ENCODE measurements around the gene NIT1. TPM values are rescaled to one million over a fixed set of nuclear protein-coding genes. Genes with fewer than 3 reads are reported as not detected.

NIT1 gene
- total RNA-seq, 2 experiments from 2014 or later, result 38.5 to 40.0 TPM

DNA sequence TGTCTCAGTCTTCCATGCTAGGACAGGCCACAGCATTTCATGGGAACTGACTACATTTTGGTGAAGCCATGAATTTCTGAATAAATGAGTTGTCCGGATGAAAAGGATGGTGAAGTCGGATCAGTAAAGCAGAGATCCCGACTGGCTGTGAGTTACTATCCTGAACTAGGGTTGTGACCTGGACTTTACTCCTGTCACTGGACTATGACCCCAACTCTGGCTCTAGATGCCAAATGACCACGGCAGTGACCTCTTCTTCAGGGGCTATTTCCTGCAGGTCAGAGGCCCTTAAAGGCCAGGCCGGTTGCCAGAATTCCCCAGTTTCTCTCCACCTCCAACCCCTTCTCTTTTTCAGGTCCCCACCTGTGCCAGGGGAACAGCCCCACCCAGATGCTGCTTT lies 26.8 kb upstream of the NIT1 start:
- no peaks in the 10 kb centered on the region for H3K36me3 Mint-ChIP-seq (ENCODE audit: low read depth)
- TF ChIP-seq, protein P1, sequence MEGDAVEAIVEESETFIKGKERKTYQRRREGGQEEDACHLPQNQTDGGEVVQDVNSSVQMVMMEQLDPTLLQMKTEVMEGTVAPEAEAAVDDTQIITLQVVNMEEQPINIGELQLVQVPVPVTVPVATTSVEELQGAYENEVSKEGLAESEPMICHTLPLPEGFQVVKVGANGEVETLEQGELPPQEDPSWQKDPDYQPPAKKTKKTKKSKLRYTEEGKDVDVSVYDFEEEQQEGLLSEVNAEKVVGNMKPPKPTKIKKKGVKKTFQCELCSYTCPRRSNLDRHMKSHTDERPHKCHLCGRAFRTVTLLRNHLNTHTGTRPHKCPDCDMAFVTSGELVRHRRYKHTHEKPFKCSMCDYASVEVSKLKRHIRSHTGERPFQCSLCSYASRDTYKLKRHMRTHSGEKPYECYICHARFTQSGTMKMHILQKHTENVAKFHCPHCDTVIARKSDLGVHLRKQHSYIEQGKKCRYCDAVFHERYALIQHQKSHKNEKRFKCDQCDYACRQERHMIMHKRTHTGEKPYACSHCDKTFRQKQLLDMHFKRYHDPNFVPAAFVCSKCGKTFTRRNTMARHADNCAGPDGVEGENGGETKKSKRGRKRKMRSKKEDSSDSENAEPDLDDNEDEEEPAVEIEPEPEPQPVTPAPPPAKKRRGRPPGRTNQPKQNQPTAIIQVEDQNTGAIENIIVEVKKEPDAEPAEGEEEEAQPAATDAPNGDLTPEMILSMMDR (IDR thresholded peaks at IDR 0.05), result no peak
- intact Hi-C loops (cut with micrococcal nuclease), result no loop called here
- ATAC-seq, result no peak
- H3K4me1 Mint-ChIP-seq (ENCODE audit: low read depth), result peaks cover 49% of the 10 kb centered on the region
- no peaks in the 10 kb centered on the region for H3K27me3 Mint-ChIP-seq
- ChIA-PET CTCF (interaction anchor here (1.3 kb wide), 1 partner anchor 19 kb away, joined by 3 read pairs; no protein-coding TSS in a partner anchor), POLR2A (interaction anchor here (2.8 kb wide), 1 partner anchor 21 kb away, joined by 13 read pairs; the partner anchor contains the start of gene ARHGAP30)
- no peak overlapping the region for H3K4me3 Mint-ChIP-seq
- no peak for DNase-seq
- no peaks in the 10 kb centered on the region for H3K9me3 Mint-ChIP-seq
- H3K27ac Mint-ChIP-seq, result no peak overlapping the region

DNA sequence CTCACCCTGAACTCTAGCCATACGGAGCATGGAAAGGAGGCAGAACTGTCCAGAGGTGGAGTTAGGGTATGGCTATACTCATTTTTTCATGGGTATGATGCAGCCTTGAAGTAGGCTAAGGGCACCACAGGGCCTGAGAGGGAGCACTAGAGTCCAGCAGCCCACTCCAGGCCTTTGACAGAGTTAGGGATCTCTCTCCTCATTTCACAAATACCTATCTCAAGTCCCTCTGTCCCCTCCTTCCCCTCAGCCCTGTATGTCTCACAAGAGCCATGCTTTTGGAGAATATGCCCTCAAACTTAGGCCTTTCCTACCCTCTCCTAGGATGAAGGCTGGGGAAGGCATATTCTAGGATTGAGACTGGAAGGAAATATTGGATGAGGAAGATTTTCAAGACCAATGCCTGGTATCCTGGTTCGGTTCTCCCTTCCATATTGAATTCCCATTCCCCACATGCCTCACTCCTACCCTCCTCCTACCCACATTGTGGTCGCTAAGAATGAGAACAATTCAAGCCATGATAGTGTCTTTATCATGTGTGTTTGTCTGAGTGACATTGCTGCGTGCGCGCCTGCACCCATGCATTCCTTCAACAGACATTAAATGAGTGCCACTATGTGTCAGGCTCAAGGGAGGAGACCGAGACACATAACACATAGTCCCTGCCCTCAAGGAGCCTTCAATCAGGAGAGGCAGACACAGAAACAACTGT lies 26.0 kb upstream of the NIT1 start:
- Mint-ChIP-seq H3K4me3 (no peak overlapping the region), H3K4me1 (ENCODE audit: low read depth) (peaks cover 58% of the 10 kb centered on the region), H3K27me3 (no peaks in the 10 kb centered on the region), H3K36me3 (ENCODE audit: low read depth) (no peaks in the 10 kb centered on the region), H3K9me3 (no peaks in the 10 kb centered on the region), H3K27ac (peak overlapping the region; percentile 14)
- peak; percentile 15 for ATAC-seq
- intact Hi-C loops (cut with micrococcal nuclease), result no loop called here
- TF ChIP-seq, protein P1 (IDR thresholded peaks at IDR 0.05), result no peak
- ChIA-PET CTCF (interaction anchor here (1.3 to 9.4 kb wide), 3 partner anchors 20 to 52 kb away, joined by 3 to 200 read pairs (median 5); partner anchors contain the start of gene ARHGAP30), POLR2A (interaction anchor here (0.6 to 8.2 kb wide), 4 partner anchors 13 to 46 kb away, joined by 3 to 57 read pairs (median 4); partner anchors contain the start of genes ARHGAP30 and USF1)
- DNase-seq, result no peak

DNA sequence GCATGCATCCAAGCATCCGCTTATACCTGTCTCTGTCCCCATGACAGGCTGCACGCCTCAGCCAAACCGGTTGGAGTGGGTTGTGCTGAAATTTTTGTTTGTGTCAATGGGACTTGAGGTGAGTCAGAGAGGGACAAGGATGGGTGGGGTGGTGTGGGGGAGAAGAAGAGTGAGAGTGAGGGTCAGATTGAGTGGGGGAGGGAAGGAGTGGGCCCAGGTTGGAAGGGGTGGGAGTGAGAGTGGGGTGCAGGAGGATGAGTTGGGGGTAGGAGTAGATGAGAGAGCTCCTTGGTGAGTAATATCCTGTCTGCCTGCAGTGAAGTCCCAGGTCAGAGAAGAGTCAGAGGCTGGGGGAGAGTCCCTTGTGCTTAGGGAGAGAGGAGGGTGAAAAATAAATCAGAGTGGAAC lies 25.3 kb upstream of the NIT1 start:
- no peaks in the 10 kb centered on the region for H3K9me3 Mint-ChIP-seq
- ATAC-seq (peak; percentile 92), DNase-seq (peak; percentile 72)
- TF ChIP-seq, protein P1 (IDR thresholded peaks at IDR 0.05), result no peak
- no peak overlapping the region for H3K4me3 Mint-ChIP-seq
- ChIA-PET CTCF (interaction anchor here (0.7 to 9.4 kb wide), 6 partner anchors 23 to 141 kb away, joined by 3 to 200 read pairs (median 4); partner anchors contain the start of gene ARHGAP30), POLR2A (interaction anchor here (0.6 to 8.2 kb wide), 4 partner anchors 14 to 47 kb away, joined by 3 to 57 read pairs (median 4); partner anchors contain the start of genes ARHGAP30 and USF1)
- no peaks in the 10 kb centered on the region for H3K36me3 Mint-ChIP-seq (ENCODE audit: low read depth)
- H3K4me1 Mint-ChIP-seq (ENCODE audit: low read depth), result peaks cover 64% of the 10 kb centered on the region
- intact Hi-C loops (cut with micrococcal nuclease), result no loop called here
- no peaks in the 10 kb centered on the region for H3K27me3 Mint-ChIP-seq
- no peak overlapping the region for H3K27ac Mint-ChIP-seq

DNA sequence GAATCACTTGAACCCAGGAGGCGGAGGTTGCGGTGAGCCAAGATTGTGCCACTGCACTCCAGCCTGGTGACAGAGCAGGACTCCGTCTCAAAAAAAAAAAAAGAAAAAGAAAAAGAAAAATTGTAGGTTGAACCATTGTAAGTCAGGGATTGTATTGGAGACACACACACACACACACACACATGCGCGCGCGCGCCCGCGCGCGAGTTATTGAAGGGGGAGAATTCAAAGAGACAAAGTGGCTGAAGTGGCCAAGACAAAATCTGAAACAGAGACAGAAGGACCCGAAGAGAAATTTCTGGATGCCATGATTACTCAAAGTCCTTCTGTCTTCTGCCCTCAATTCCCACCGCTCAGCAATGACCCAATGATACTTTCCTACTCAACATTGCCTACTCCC lies 23.4 kb upstream of the NIT1 start:
- Mint-ChIP-seq H3K27me3 (no peaks in the 10 kb centered on the region), H3K4me3 (no peak overlapping the region), H3K36me3 (ENCODE audit: low read depth) (peaks cover 6% of the 10 kb centered on the region), H3K4me1 (ENCODE audit: low read depth) (peaks cover 76% of the 10 kb centered on the region), H3K9me3 (no peaks in the 10 kb centered on the region), H3K27ac (no peak overlapping the region)
- CTCF ChIA-PET, result interaction anchor here (1.1 to 9.4 kb wide), 4 partner anchors 25 to 104 kb away, joined by 3 to 200 read pairs (median 4); partner anchors contain the start of gene ARHGAP30
- TF ChIP-seq, protein P1 (IDR thresholded peaks at IDR 0.05), result no peak
- ATAC-seq (no peak), DNase-seq (no peak)
- intact Hi-C loops (cut with micrococcal nuclease), result no loop called here
- POLR2A ChIA-PET, result interaction anchor here (1.2 to 8.2 kb wide), 3 partner anchors 23 to 48 kb away, joined by 3 to 57 read pairs (median 32); partner anchors contain the start of genes ARHGAP30 and USF1
